ENCODE results near the gene CTBP2.
A peak's percentile ranks its signal among the peaks of the same experiment; 100 is the strongest.

The CTBP2 gene

DNA sequence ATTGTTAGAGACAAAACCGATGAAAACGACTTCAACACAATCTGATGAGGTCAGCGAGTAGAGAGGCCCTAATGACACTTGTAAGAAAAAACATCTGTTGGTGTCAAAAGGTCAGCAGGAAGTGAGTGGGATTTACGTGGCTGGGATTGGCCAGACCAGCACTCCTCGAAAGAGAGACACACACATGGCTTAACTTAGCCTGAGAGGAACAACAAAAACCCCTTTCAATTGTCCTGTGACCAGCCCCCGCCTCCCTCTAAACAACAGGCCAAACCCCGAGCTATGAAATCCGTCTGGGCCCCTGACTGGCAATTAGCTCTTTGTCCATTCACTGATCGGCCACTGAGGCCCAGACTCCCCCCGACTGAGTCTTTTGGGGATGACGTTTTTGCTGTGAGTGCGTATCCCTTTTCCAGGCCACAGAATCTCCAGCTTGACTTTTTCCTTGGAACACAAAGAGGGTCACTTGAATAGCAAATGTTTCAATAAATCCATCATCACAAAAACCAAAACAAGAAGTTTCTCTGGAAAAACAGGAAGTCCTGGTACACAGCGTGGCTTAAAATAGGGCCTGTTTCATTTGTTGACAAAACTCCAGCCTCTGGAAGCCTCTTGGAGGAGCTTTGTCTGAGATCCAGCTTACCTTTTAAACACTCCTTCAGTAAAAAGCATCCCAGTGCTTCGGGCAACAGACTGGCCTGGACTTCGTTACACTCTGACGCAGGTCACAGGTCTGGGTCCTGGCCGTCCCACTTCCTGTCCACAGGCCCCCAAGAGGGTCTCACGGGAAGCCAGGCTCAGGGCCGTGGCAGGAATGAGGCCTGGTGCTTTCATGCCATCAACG, 103.0 kb downstream of the CTBP2 start:
- TF ChIP-seq CTCF (IDR thresholded peaks at IDR 0.05; ENCODE audit: insufficient read depth, low read depth, low read length, missing control alignments), result no peak
- no peak overlapping the region for H3K4me3 ChIP-seq (ENCODE audit: low read depth, low read length)
- DNase-seq (ENCODE audit: low read depth), result peak; percentile 63

- no peak for TF ChIP-seq CTCF (IDR thresholded peaks at IDR 0.05; ENCODE audit: insufficient read depth, low read depth, low read length, missing control alignments)
- DNase-seq (ENCODE audit: low read depth), result no peak
- H3K4me3 ChIP-seq (ENCODE audit: low read depth, low read length), result no peak overlapping the region
Measured at GRCh38 chr10:125056161-125057132, 103.9 kb downstream of the CTBP2 start.

GRCh38 chr10:125055446-125055845, 104.9 kb downstream of the CTBP2 start:
- no peak for DNase-seq (ENCODE audit: low read depth)
- H3K4me3 ChIP-seq (ENCODE audit: low read depth, low read length), result no peak overlapping the region
- TF ChIP-seq CTCF (IDR thresholded peaks at IDR 0.05; ENCODE audit: insufficient read depth, low read depth, low read length, missing control alignments), result no peak

DNA sequence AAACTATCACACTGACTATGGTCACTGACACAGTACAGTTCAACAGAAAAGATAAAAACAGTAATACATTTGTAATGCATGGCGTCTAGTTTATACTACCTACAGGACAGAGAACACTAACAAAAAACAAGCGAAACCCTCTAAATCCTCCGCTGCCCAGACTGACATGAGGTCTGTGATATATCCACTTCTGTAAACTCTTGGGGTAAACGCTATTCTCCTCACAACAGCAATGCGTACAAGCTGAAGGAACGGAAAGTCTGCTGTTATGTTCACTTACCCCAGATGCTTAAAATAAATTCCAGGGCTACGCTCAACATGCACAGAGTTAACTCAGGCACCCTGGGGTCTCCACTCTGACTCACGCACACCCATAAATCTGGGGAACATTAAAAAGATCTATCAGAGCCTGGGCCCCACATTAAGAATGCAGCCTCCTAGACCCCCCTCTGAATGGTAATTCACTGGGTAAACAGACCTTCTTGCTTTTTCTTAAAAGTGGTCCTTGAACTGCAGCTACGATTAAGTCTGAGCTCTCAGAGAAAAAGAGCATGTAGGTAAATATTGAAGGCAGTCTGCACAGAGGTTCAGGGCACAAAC, 105.6 kb downstream of the CTBP2 start:
- H3K4me3 ChIP-seq (ENCODE audit: low read depth, low read length), result no peak overlapping the region
- TF ChIP-seq CTCF (IDR thresholded peaks at IDR 0.05; ENCODE audit: insufficient read depth, low read depth, low read length, missing control alignments), result no peak
- DNase-seq (ENCODE audit: low read depth), result no peak

DNA sequence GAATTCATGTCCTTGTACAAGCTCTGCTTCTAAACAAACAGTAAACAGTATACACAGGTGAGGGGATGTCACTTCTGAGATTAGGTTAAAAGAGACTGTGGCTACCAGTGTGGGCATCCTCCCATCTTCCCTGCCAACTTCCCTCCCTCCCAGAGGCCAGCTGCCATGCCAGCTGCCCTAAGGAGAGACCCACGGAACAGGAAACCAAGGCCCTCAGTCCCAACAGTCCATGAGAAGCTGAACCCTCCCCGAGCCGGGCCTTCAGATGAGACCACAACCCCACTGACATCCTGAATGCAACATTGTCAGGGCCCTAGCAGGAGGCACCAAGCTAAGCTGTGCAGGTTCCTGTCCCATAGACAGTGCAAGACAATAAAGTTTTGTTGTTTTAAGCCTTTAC, 106.1 kb downstream of the CTBP2 start:
- TF ChIP-seq CTCF (IDR thresholded peaks at IDR 0.05; ENCODE audit: insufficient read depth, low read depth, low read length, missing control alignments), result no peak
- DNase-seq (ENCODE audit: low read depth), result no peak
- no peak overlapping the region for H3K4me3 ChIP-seq (ENCODE audit: low read depth, low read length)

- no peak for DNase-seq (ENCODE audit: low read depth)
- H3K4me3 ChIP-seq (ENCODE audit: low read depth, low read length), result no peak overlapping the region
- no peak for TF ChIP-seq CTCF (IDR thresholded peaks at IDR 0.05; ENCODE audit: insufficient read depth, low read depth, low read length, missing control alignments)
Measured at GRCh38 chr10:125052146-125052545, 108.2 kb downstream of the CTBP2 start.

Measured in GM12865 (cell line).